Activated CD4-positive, alpha-beta memory T cell treated with anti-CD3 and anti-CD28 coated beads for 36 hours (primary cell): ENCODE measurements around the gene PTGIS. TPM values are rescaled to one million over a fixed set of nuclear protein-coding genes. Genes with fewer than 3 reads are reported as not detected.

ENCODE experiments used
- CTCF ChIA-PET: fragments of 350-600 bp; sonication (Branson Sonifier 250); formaldehyde crosslinking; loops from one replicate; lab custom pipeline; 2021; ENCODE audit warnings: antibody characterized with exemption, inconsistent platforms; lab: Charles Lee
- POLR2A ChIA-PET: fragments of 350-600 bp; sonication (Branson Sonifier 250); formaldehyde crosslinking; loops from one replicate; lab custom pipeline; 2021; ENCODE audit warnings: antibody characterized with exemption; lab: Charles Lee
- DNase-seq: peaks from one replicate; pipeline ENCODE4 v3.0.0-alpha.2; 2020
- H3K27ac Mint-ChIP-seq: one replicate; pipeline ENCODE4 v1.8.0; 2021; ENCODE audit warnings: mixed read lengths
- H3K27me3 Mint-ChIP-seq: one replicate; pipeline ENCODE4 v1.8.0; 2021; ENCODE audit warnings: mixed read lengths
- H3K36me3 Mint-ChIP-seq: one replicate; pipeline ENCODE4 v1.8.0; 2021; ENCODE audit warnings: mixed read lengths
- H3K4me1 Mint-ChIP-seq: one replicate; pipeline ENCODE4 v1.8.0; 2021; ENCODE audit warnings: low read depth, mixed read lengths
- H3K4me3 Mint-ChIP-seq: one replicate; pipeline ENCODE4 v1.8.0; 2021; ENCODE audit warnings: mild to moderate bottlenecking, mixed read lengths
- H3K9me3 Mint-ChIP-seq: one replicate; pipeline ENCODE4 v1.8.0; 2021; ENCODE audit warnings: mixed read lengths
- intact Hi-C: fragments of 100-400 bp; cut with micrococcal nuclease; formaldehyde crosslinking; loops from one replicate; pipeline ENCODE4 v1.15.1; 2023
- total RNA-seq, 2 experiments: library from RNA; stranded (reverse); gene quantifications; one replicate each; pipeline ENCODE4 v1.2.3, GENCODE V29; 2021

The PTGIS gene
- total RNA-seq, 2 experiments from 2014 or later, result 1.8 TPM

DNA sequence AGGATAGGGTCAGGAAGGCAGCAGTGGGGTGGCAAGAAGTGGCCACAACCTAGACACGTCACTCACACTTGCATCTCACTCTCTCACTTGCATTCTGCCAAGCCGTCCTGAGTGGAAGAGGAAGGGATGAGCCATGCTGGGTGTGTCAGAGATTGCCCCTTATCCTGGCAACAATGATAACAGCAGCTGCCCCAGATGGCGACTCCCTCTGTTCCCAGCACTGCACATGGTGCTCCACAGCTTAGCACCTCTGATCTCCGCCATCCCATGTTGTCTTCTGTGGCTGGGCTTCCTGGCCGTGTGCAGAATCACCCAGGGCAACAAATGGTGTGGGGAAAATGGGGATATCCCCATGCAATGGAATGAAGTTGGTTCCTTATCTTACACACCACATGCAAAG lies 96.5 kb downstream of the PTGIS start:
- intact Hi-C loops, result no loop called here
- Mint-ChIP-seq H3K4me1 (no peaks in the 10 kb centered on the region), H3K27ac (no peak overlapping the region), H3K36me3 (no peaks in the 10 kb centered on the region), H3K4me3 (no peak overlapping the region), H3K27me3 (peaks cover 34% of the 10 kb centered on the region), H3K9me3 (no peaks in the 10 kb centered on the region)
- CTCF ChIA-PET, result interaction anchor here (0.8 to 1.3 kb wide), 2 partner anchors 12 kb away, joined by 3 to 4 read pairs; partner anchors contain the start of gene KCNB1
- POLR2A ChIA-PET, result no interaction called here
- DNase-seq, result no peak

DNA sequence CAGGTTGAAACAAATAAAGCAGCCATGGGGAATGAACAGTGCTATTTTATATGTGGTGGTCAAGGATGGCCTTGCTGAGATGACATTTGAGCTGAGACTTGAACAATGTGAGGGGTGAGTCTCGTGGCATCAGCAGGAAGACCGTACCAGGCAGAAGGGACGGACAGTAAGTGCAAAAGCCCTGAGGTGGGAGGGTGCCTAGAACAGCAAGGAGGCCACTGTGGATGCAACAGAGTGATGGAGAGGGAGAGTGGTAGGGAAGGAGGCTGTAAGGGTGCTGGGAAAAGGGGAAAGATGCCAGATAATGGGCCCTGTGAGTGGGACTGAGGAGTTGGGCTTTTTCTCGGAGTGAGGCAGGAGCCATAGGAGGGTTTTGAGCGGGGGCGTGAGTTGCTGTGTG lies 97.0 kb downstream of the PTGIS start:
- Mint-ChIP-seq H3K27ac (no peak overlapping the region), H3K4me3 (no peak overlapping the region), H3K36me3 (no peaks in the 10 kb centered on the region), H3K27me3 (peaks cover 34% of the 10 kb centered on the region), H3K9me3 (no peaks in the 10 kb centered on the region), H3K4me1 (no peaks in the 10 kb centered on the region)
- no peak for DNase-seq
- intact Hi-C loops, result no loop called here
- POLR2A ChIA-PET, result no interaction called here
- CTCF ChIA-PET, result interaction anchor here (0.8 kb wide), 1 partner anchor 12 kb away, joined by 4 read pairs; the partner anchor contains the start of gene KCNB1

DNA sequence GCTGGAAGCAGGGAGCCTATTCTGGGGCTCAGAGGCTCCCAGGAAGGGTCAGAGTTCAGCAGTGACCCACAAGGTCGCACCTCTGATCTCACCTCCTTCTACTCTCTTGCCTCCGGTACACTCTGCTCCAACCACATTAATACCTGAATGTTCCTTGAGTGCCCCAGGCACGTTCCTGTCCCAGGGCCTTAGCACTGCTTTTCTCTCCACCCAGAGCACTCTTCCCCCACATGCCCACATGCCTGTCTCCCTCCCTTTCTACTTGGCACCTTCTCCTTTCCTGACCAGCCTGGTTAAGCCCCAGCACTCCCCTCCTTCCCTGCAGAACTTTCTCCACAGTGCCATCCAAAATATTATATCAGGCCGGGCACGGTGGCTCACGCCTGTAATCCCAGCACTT lies 98.9 kb downstream of the PTGIS start:
- Mint-ChIP-seq H3K9me3 (no peaks in the 10 kb centered on the region), H3K27me3 (peaks cover 19% of the 10 kb centered on the region), H3K36me3 (no peaks in the 10 kb centered on the region), H3K4me1 (no peaks in the 10 kb centered on the region), H3K27ac (no peak overlapping the region), H3K4me3 (no peak overlapping the region)
- DNase-seq, result no peak
- POLR2A ChIA-PET, result no interaction called here
- intact Hi-C loops, result no loop called here
- CTCF ChIA-PET, result interaction anchor here (1.1 kb wide), 1 partner anchor 15 kb away, joined by 3 read pairs; no protein-coding TSS in a partner anchor

DNA sequence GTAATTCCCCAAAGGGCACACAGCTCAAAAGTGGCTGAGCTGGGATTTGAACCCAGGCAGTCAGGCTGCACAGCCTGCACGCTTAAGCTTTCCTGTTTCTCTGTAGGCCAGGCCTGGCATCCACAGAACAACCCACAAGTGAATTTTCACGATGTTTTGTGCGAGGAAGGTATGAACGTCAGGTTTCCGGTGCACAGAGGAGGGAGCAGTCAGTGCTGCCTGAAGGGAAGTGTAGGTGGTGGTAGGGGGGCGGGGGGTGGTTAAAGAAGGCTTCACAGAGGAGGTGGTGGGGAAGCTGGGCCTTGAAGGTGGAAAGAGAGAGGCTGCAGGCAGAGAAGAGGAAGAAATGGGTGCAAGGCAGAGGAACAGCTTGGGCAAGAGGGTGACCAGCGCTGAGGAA lies 99.5 kb downstream of the PTGIS start:
- ChIA-PET POLR2A (no interaction called here), CTCF (no interaction called here)
- intact Hi-C loops, result no loop called here
- Mint-ChIP-seq H3K4me3 (no peak overlapping the region), H3K36me3 (no peaks in the 10 kb centered on the region), H3K9me3 (no peaks in the 10 kb centered on the region), H3K27ac (no peak overlapping the region), H3K4me1 (no peaks in the 10 kb centered on the region), H3K27me3 (peaks cover 18% of the 10 kb centered on the region)
- DNase-seq, result no peak

- POLR2A ChIA-PET, result no interaction called here
- Mint-ChIP-seq H3K9me3 (no peaks in the 10 kb centered on the region), H3K27ac (no peak overlapping the region), H3K4me3 (no peak overlapping the region), H3K27me3 (peaks cover 20% of the 10 kb centered on the region), H3K36me3 (no peaks in the 10 kb centered on the region), H3K4me1 (no peaks in the 10 kb centered on the region)
- CTCF ChIA-PET, result interaction anchor here (0.8 kb wide), 1 partner anchor 136 kb away, joined by 3 read pairs; no protein-coding TSS in a partner anchor
- intact Hi-C loops, result no loop called here
- no peak for DNase-seq
These were observed 101.6 kb downstream of the PTGIS start for GRCh38 chr20:49466114-49466912.

GRCh38 chr20:49464556-49464955 lies 103.4 kb downstream of the PTGIS start:
- H3K27me3 Mint-ChIP-seq, result peaks cover 9% of the 10 kb centered on the region
- intact Hi-C loops, result no loop called here
- H3K9me3 Mint-ChIP-seq, result no peaks in the 10 kb centered on the region
- H3K4me3 Mint-ChIP-seq, result no peak overlapping the region
- POLR2A ChIA-PET, result no interaction called here
- H3K36me3 Mint-ChIP-seq, result no peaks in the 10 kb centered on the region
- H3K27ac Mint-ChIP-seq, result no peak overlapping the region
- no peaks in the 10 kb centered on the region for H3K4me1 Mint-ChIP-seq
- no peak for DNase-seq
- CTCF ChIA-PET, result interaction anchor here (1.4 kb wide), 1 partner anchor 20 kb away, joined by 6 read pairs; no protein-coding TSS in a partner anchor

DNA sequence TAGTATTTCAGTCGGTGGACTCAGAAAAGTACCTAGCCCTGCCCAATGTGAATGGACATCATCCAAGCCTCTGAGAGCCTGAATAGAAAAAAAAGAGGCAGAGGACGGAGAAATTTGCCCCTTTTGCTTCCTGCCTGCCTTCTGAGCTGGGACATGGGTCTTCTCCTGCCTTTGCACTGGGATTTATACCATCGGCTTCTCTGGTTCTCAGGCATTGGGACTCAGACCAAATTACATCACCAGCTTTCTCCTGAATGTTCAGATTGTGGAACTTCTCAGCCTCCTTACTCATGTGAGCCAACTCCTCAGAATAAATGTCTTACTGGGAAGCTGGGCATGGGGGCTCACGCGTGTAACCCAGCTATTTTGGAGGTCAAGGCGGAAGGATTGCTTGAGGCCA lies 105.3 kb downstream of the PTGIS start:
- Mint-ChIP-seq H3K4me3 (no peak overlapping the region), H3K36me3 (no peaks in the 10 kb centered on the region), H3K9me3 (no peaks in the 10 kb centered on the region), H3K4me1 (no peaks in the 10 kb centered on the region), H3K27me3 (peaks cover 8% of the 10 kb centered on the region), H3K27ac (no peak overlapping the region)
- intact Hi-C loops, result no loop called here
- DNase-seq, result no peak
- POLR2A ChIA-PET, result no interaction called here
- CTCF ChIA-PET, result interaction anchor here (1.8 kb wide), 1 partner anchor 22 kb away, joined by 5 read pairs; no protein-coding TSS in a partner anchor

GRCh38 chr20:49461894-49462620 lies 105.9 kb downstream of the PTGIS start:
- ChIA-PET CTCF (interaction anchor here (1.8 kb wide), 1 partner anchor 23 kb away, joined by 5 read pairs; no protein-coding TSS in a partner anchor), POLR2A (no interaction called here)
- H3K27me3 Mint-ChIP-seq, result peaks cover 8% of the 10 kb centered on the region
- no peaks in the 10 kb centered on the region for H3K4me1 Mint-ChIP-seq
- intact Hi-C loops, result no loop called here
- H3K27ac Mint-ChIP-seq, result no peak overlapping the region
- H3K4me3 Mint-ChIP-seq, result no peak overlapping the region
- no peaks in the 10 kb centered on the region for H3K36me3 Mint-ChIP-seq
- DNase-seq, result no peak
- H3K9me3 Mint-ChIP-seq, result no peaks in the 10 kb centered on the region

- H3K27ac Mint-ChIP-seq, result no peak overlapping the region
- no peak overlapping the region for H3K4me3 Mint-ChIP-seq
- intact Hi-C loops, result no loop called here
- peaks cover 8% of the 10 kb centered on the region for H3K27me3 Mint-ChIP-seq
- H3K36me3 Mint-ChIP-seq, result no peaks in the 10 kb centered on the region
- H3K9me3 Mint-ChIP-seq, result no peaks in the 10 kb centered on the region
- no peaks in the 10 kb centered on the region for H3K4me1 Mint-ChIP-seq
- ChIA-PET CTCF (no interaction called here), POLR2A (no interaction called here)
- DNase-seq, result no peak
These were observed 107.0 kb downstream of the PTGIS start for GRCh38 chr20:49460916-49461315.

- H3K36me3 Mint-ChIP-seq, result no peaks in the 10 kb centered on the region
- H3K9me3 Mint-ChIP-seq, result no peaks in the 10 kb centered on the region
- ChIA-PET CTCF (no interaction called here), POLR2A (no interaction called here)
- DNase-seq, result no peak
- intact Hi-C loops, result no loop called here
- no peak overlapping the region for H3K27ac Mint-ChIP-seq
- no peak overlapping the region for H3K4me3 Mint-ChIP-seq
- no peaks in the 10 kb centered on the region for H3K4me1 Mint-ChIP-seq
- peaks cover 8% of the 10 kb centered on the region for H3K27me3 Mint-ChIP-seq
These were observed 107.8 kb downstream of the PTGIS start for GRCh38 chr20:49460131-49460530.

DNA sequence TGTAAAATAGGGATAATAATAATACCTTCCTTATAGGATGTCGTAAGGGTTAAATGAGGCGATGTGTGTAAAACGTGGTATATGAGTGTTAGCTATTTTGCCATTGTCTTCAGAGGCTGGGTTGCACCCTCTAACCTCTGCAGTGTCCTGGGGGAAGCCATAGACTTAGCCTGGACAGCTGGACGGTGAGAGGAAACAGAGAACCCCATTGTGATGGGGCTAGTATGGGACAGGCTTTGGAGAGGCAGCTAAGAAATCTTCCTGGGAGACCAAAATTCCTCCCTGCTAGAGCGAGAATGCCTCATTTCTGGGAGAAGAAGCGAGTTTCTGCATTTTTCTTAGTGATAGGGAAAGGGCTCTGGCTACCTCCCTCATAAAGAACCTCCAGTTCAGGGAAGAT lies 108.3 kb downstream of the PTGIS start:
- H3K27me3 Mint-ChIP-seq, result peaks cover 11% of the 10 kb centered on the region
- H3K27ac Mint-ChIP-seq, result no peak overlapping the region
- H3K4me3 Mint-ChIP-seq, result no peak overlapping the region
- intact Hi-C loops, result no loop called here
- H3K4me1 Mint-ChIP-seq, result no peaks in the 10 kb centered on the region
- H3K9me3 Mint-ChIP-seq, result no peaks in the 10 kb centered on the region
- H3K36me3 Mint-ChIP-seq, result no peaks in the 10 kb centered on the region
- ChIA-PET CTCF (no interaction called here), POLR2A (no interaction called here)
- no peak for DNase-seq

DNA sequence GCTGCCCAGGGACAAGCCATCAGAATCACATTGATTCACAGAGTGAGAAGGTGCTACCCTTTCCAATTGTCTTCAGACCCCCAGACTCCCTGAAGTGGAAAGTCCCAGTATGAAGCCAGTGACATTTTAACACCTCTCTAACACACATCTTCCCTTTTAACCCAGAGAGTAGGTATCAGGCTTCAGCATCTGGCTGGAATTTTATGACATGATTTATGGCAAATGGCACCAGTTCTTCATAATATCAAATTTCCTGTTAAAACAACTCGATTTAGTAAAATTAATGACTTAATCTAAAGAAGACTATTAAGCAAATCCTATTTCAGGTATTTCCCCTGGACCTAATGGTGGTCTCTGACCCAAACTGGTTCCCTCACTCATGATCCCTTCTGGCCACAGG lies 110.5 kb downstream of the PTGIS start:
- Mint-ChIP-seq H3K4me1 (no peaks in the 10 kb centered on the region), H3K4me3 (no peak overlapping the region), H3K9me3 (no peaks in the 10 kb centered on the region), H3K36me3 (no peaks in the 10 kb centered on the region), H3K27me3 (peaks cover 13% of the 10 kb centered on the region), H3K27ac (no peak overlapping the region)
- intact Hi-C loops, result no loop called here
- ChIA-PET POLR2A (no interaction called here), CTCF (no interaction called here)
- no peak for DNase-seq
